Epithelial cell of esophagus (primary cell): Measurements from ENCODE around the gene HOXA6.

ENCODE experiments used
- DNase-seq: peaks from one replicate; pipeline ENCODE4 v3.0.0; 2010; ENCODE audit warnings: low read depth
- H3K4me3 ChIP-seq: 2 replicates; pipeline ENCODE4 v1.5.1; 2011; ENCODE audit warnings: mild to moderate bottlenecking, low read length, control low read depth
- CTCF ChIP-seq: IDR thresholded peaks from 2 replicates; pipeline ENCODE4 v1.5.1; 2011; ENCODE audit warnings: low read depth, mild to moderate bottlenecking, low read length, control low read depth, inconsistent platforms; ENCODE audit not compliant: insufficient read depth; ENCODE audit errors: missing control alignments

Gene HOXA6

GRCh38 chr7:27187475-27188385, 40.2 kb upstream of the HOXA6 start:
- TF ChIP-seq CTCF, result no peak
- no peak overlapping the region for H3K4me3 ChIP-seq
- no peak for DNase-seq

GRCh38 chr7:27186668-27187474, 39.3 kb upstream of the HOXA6 start:
- no peak for TF ChIP-seq CTCF
- no peak for DNase-seq
- no peak overlapping the region for H3K4me3 ChIP-seq

GRCh38 chr7:27185854-27186667, 38.5 kb upstream of the HOXA6 start:
- no peak for DNase-seq
- no peak overlapping the region for H3K4me3 ChIP-seq
- TF ChIP-seq CTCF, result no peak

GRCh38 chr7:27185013-27185853, 37.7 kb upstream of the HOXA6 start, which contains the start of gene HOXA11:
Gene HOXA11 (minus strand): TSS chr7:27185232. CDS start chr7:27185144, 88 bp downstream.
- DNase-seq, result peak; percentile 44
- peak within 1 kb of the TSS; percentile 30 for H3K4me3 ChIP-seq
- TF ChIP-seq CTCF, result no peak

GRCh38 chr7:27184337-27185012, 36.9 kb upstream of the HOXA6 start:
- peak overlapping the region; percentile 30 for H3K4me3 ChIP-seq
- peak; percentile 36 for DNase-seq
- TF ChIP-seq CTCF, result no peak
